Activated T-cell treated with anti-CD3 and anti-CD28 coated beads, Interleukin-2, amount 50 U/mL, for 48 hours (primary cell): ENCODE data around the gene CTXN2.
A peak's percentile ranks its signal among the peaks of the same experiment; 100 is the strongest.

Experiments used
- DNase-seq, 2 experiments: peaks; one replicate each; pipeline ENCODE4 v3.0.0-alpha.2; 2020

CTXN2 gene

DNA sequence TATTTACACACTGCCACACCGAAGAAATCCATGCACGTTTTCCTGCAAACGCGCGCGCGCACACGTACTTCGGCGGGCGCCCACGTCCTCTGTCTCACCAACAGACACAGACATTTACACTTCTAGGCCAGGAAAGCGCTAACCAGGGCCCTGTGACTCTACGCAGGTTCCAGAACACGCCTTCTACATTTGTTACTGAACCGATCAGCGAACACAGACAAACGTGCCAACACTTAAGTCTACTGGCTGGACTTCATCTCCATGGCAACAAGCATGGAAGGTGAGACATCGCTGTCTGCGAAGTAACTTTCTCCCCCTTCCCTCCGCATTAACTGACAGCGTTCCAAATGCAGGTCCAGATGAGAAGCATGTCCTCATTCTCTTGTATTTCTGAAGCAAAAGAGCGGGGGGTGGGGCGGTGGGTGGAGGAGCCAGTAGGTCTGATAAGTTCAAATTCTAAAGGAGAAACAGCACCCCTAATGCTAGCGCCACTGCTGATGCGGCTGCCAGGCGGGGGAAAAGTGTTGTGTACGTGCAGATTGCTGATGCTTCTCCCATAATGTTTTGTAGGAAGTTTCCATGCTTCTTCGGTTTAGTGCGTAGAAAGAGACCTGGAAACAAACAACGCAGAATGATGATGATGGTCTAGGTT lies at the start of gene CTXN2:
Gene CTXN2, plus strand, starts transcription at position 92 of the 652 bp plus-strand sequence. CDS start 9,636 bp downstream, outside the sequence.
- no peak for DNase-seq

DNA sequence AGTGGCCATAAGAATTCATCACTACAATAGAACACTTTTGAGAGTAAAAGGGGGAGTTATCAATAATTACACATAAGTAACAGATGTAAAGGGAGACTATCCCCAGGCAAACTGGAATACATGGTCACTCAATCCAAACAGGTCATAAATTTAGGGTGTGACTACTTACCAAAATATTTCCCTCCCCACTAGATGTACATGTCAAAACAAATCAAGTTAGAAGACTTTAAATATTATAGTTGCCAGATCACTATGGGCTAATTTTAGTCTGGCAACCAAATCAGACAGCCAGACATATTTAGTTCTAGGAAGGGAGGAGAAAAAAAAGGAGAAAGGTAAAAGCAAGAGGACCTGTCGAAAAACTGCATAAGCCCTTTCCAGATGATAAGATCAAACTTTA lies 47.6 kb upstream of the CTXN2 start:
- DNase-seq: no peak

DNA sequence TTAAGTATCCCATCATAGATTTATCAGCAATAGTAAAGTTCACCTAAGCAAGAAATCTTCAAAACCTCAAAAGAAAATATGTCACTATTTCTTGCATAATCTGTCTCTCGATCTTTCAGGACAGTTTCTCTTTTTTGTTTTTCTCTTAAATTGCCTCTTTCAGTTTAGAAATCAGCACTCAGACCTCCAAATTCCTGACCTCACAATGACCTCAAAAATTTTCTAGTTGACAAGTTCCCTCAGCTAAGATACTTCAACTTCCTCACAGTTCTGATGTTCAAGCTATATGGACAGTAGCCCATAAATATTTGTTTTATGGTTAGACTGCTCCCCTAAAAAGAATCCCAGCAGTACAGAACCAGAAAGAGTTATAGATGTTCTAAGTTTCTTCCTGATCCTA lies 46.6 kb upstream of the CTXN2 start:
- DNase-seq: no peak

DNA sequence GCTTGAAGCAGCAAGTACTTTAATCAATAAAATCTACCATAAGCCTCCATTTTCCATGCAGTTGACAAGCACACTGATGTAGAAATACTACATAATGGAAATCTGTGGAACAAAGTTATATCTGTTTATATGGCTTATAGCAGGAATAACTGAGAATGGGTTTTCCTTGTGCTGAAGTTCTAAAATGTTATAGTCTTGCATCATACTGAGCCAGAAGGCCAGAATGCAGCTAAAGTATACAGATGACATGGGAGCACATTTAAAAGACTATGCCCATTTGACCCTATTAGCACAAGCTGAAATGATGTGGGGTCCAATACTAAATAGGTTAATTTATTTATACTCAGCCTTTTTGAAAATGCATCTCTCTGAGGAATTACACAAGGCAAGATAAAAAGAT lies 45.5 kb upstream of the CTXN2 start:
- no peak for DNase-seq

DNA sequence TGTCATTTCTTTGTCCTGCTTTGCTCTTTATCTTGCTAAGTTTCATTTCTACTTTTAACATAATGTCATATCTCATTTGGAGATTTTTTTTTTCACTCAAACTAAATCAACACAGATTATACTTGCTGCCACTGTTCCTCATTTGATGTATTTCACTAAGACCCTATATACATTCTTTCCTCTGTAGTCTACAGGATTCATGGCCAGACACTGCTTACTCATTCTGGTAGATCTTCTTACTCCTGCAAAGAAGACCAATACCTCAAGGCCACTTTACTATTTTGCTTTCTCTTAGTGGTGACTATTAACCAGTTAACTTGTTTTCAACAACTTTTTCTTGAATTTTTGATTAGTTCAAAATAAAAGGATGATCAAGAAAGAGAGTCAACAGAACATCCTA lies 44.1 kb upstream of the CTXN2 start:
- DNase-seq: no peak

DNA sequence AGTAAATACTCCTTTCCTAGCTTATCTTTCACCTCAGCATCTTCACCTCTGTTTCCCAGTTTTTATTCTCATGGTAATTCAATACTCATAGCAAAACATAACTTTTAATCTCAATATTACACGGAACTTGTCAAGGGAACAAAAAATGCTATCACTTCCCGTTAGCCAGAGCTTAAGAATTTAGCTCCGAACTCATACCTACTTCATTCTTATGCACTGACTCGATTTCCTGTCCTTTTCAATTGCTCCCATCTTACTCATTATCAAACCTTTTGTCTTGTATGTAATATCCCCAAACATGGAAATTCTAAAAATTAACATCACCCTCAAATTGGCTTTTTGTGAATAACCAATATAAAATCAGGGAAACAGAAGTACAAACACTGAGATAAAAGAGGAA lies 41.6 kb upstream of the CTXN2 start:
- no peak for DNase-seq

DNA sequence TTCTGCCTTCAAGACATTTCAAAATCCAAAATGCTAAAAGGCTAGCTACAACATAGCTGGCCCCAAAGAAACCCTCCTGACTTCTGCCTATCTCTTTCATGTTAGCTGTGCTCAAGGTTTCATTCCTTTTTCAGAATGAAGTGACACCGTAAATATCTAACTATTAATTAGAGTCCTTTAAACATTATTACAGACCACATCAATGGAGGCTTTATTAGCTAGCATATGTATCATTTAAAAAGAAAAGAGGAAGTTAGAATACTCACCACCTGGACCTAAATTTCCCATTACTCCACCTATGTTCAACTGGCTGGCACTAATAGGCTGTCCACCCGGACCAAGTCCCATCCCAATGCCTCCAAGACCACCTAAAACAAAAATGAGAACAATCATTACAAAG lies 37.9 kb upstream of the CTXN2 start:
- DNase-seq: no peak

DNA sequence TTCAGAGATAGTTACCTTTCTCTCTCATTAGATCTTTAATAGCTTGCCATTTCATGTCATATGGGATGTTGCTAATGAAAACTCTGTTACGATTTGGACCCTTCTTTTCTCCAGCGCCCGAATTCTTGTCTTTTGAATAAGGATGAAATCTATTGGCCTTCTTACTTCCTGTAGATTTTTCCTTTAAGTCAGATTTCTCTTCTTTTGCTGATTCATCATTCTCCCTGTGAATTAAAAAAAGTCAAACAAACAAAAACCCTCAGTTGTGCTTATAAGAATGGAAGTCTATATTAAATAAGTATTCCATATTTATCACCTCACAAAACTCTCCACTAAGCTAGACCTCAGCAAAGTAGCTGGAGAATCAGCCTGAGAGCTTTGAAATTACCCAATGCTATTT lies 22.8 kb upstream of the CTXN2 start:
- no peak for DNase-seq

DNA sequence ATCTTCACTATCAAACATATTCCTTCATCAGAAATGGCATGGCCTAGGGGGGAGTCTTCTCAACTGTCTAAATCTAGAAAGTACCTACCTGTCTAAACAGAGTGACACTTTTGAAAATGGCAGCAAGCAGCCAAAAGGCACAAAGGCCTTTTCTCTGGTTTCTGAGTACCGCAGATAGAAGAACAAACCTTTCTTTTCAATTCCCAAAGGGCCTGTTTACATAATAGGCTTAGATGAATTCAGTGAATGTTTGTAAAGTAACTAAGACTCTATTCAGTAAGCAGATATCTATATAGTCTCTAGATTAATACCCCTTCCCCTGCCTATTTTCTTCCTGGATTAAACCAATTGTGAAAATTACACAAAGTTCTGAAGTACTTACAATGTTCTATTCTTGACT lies 20.5 kb upstream of the CTXN2 start:
- no peak for DNase-seq

DNA sequence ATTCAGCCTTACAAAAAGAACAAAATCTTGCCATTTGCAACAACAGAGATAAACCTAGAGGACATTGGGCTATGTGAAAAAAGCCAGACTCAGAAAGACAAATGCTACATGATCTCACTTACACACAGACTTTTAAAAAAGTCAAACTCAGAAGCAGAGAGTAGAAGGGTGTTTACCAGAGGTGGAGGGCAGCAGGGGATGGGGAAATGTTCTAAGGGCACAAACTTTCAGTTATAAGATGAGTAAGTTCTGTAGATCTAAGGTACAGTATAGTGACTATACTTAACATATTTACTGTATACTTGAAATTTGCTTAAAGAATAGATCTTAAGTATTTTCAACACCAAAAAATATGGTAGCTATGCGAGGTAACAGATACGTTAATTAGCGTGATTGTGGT lies 16.3 kb upstream of the CTXN2 start:
- DNase-seq: no peak

DNA sequence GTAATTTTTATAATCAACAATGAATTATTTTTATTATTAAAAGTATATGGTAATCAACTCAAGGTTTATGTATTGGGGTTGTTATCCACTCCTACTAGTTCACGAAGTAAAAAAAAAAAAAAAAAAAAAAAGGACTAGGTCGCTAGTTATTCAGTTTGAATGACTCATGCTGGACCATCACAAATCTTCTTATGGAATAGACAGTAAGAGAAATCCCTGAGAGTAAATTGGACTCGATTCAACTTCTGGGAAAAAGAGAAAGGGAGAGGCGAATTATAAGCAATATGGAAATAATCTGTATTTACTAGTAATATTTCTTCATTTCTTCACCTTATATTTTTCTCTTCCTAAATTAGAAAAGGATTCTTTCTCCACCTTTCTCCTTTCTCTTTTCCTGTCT lies 15.4 kb upstream of the CTXN2 start:
- DNase-seq: no peak

DNA sequence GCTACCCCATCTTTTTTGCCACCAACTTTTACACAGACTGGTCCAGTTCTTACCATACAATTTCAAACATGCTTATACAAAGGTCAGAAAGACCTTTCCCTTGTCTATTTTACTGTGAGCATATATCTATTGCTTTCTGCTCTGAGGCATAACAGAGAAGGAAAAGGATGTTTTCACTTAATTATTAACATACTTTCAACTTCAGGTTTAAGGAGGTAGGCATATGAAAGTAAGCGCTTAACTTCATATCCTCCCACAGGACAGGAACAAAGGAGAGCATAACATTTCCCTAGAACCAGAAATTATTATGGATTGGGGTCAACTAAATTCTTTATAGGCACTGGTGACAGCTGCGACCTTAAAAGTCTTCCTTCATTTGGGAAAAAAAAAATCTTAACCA lies 14.5 kb upstream of the CTXN2 start:
- DNase-seq: no peak

DNA sequence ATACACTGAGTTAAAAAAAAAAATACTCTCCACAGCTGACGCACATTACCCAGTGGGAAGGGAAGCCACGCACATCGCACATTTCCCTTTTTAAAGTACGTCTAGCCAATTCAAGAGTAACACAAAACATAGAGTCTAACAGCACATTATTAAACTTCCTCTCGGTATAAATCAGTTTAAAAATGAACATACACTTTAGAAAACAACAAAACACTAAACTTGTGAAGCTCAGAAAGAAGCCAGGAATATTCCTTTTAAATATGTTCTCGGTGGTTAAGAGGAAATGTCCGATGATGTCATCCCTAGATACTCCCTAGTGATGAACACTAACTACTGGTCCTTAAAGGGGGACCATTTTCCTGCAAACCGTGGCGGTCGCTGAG lies 14.1 kb upstream of the CTXN2 start:
- DNase-seq: no peak

DNA sequence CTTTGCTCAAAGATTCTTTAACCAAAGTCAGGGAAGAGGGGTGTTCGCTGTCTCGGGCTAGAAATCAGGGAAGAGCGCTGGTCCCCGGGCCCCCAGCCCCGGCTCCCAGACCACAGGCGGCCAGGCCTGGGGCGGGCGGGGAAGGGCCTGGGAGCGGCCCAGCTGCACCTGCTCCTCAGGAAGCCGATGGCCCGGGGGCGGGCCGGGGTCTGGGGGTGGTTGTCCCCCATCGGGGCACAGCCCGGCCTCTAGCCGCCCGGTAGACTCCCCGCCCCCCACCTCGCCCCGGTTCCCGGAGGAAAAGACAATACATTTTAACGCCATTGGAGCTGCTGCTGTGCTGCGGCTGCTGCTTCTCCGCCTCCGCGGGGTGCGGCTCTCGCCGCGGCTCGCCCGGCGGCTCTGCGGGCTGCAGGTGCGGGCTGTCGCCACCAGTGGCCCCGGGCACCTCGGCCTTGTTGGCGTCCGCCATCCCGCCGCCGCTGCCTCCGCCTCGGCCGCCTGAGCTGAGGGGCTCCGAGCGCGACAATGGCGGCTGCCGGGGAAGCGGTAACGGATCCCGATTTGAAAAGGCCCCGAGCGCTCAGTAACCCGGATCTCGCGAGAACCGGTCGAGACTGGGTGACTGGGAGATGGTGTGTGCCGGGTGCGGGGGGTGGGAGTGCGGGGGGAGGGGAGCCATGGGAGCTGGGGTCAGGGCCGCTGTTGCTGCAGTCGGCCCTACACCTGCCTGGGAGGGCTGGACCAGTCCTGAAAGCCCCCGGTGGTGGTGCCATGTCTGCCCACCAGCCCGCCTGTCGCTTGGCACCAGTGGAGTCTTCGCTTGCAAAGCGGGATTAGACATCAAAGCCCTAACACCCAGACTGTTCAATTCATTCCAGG lies 13.5 kb upstream of the CTXN2 start, which contains the start of gene MYEF2:
Gene MYEF2, minus strand, starts transcription at position 530 of the 882 bp plus-strand sequence. Its CDS starts 58 bp downstream, at position 472.
- peak; percentile 80 to 83 for DNase-seq

DNA sequence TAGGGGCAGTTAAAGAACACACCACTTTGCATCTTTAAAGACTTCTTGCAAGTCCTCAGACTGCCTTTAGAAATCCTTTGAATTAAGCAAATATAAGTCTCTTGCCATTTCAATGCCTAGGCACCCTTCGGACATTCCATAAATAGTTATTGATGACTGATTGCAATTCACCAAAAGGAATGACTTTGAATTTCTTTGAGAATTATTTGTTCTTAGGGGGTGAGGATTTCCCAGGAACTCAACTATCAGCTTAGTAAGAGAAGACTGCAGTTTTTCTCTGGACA lies 12.9 kb upstream of the CTXN2 start:
- DNase-seq: no peak

DNA sequence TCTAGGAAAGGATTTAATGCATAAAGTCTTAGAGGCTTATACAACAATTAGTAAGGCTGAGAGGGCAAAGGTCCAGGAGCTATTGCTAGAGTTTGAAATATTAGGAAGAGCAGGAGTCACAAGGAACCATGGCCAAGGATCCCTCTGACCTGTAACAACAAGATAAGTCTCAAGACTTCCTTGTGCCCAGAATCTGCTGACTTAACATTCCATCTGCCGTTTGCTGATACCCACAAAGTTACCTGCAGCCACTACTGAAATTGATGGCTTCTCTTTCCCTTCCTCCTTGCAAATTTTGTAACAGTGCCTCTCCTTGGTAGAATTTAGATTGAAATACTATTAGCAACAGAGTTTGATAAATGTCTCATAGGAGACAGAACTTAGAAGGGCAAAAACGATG lies 8.7 kb upstream of the CTXN2 start:
- no peak for DNase-seq

DNA sequence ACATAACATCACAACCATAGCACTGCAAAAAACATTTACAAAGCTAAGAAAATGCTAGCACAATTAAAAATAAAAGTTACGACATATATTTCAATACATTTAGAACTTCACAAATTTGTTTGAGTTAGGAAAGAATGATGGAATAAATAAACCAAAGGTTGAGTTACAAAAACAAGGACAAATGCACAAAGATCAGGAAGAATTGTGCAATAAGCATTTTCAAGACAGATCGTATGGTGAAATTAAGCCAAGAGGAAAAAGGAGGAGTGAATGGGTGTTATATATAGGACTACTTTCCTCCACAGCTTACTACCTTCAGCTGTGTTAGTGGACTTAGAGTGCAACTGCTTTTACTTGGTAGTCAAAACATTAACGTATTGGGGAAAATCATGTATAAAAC lies 5.9 kb upstream of the CTXN2 start:
- DNase-seq: no peak

DNA sequence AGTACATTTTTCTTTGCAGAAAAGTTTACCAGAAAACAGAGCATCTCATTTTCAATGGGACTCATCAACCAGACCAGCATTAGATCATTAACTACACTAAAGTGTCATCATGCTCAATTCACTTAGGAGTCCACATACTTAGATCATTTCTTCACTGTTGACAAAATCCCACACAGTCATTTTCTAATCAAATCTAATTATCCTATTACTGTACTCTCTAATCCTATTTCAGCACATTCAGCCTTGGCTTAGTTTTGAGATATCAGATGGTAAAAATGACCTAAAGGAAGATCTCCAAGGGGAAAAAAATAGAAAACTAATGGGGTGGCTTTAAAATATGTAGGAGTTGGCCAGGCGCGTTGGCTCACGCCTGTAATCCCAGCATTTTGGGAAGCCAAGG lies 5.2 kb upstream of the CTXN2 start:
- DNase-seq: no peak

DNA sequence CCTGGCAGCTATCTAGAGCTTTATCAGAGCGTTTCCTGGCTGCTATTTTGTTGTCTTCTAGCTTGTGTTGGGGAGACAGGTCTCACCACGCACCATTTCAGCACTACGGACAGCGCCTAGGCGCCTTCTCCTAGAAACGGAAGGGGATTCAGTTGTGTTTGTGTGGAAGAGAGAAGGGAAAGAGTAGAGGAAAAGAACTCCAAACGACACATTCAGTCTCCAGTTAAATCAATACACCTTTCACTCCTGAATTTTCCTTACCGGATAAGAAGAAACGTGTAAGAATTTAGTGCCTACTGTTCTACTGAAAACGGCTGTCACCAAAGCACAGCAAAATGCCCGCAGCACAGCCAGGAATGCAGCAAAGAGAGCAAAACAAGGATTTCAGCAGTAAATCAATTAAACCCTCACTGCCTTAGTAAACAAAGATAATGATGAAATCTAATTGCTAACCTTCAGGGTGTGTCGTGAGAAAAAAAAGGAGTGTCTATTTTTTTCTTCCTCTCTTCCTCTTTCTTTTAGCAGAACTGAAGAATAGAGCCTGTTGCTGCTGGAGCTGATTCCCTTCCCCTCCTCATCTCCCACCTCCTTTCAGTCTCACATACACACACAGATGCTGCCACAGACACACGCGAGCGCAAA lies 412 bp upstream of the CTXN2 start:
- DNase-seq: peak; percentile 46

DNA sequence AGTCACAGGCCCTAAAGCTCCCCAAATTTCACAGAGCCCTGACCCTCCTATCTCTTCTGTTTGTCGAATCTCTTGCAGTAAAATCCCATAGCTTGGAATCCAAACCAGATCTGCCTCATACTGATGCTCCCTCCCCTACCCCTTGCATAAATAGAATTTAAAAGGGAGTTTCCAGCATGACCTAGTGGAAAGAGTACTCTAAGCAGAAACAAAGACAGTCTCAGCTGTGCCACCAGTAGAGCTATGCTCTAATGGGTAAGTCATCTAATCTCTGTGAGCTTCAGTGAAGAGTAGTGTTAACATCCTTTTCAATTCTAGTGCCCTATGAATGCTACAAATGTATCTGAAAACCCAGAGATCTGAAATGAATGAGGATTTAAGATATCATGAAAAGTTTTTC lies 10.6 kb downstream of the CTXN2 start:
- DNase-seq: no peak

DNA sequence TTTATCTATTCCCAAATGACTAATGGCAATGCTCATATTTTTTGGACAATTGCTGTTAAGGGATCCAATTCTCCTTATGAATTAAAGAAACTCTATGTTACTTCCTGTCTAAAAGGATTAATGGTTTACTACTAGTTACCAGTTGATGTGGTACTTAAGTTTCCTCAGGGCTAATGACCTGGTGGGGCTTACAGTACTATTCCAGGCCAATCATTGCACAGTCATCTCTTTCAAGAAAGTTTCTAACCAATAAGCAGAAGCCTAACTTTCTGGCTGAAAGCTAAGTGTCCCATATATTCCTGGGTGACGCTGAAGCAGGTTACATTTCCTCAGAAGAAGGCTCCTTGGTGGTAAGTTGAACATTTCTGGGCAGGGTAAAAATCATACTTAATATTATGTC lies 14.5 kb downstream of the CTXN2 start, which contains the start of gene SLC12A1:
Gene SLC12A1, plus strand, starts transcription at position 322 of the 400 bp plus-strand sequence. CDS start 1,418 bp downstream, outside the sequence.
- DNase-seq: no peak

DNA sequence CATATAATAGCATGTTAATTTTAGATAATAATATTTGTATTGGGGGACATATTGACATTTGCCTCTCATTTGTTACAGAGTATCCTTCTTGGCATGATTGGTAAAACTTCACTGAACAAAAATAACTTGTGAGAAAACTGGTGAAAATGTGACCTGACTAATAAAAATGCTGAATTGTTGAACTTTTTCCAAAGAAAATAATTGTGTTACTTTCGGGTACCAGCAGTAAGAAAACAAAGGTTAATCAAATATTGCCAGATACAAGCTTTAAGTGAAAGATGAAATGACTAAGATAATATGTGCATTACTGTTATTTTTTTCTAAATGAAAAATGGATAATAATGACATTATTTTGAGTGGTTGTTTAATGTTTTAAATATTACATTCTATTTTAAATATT lies 29.8 kb downstream of the CTXN2 start:
- DNase-seq: no peak

DNA sequence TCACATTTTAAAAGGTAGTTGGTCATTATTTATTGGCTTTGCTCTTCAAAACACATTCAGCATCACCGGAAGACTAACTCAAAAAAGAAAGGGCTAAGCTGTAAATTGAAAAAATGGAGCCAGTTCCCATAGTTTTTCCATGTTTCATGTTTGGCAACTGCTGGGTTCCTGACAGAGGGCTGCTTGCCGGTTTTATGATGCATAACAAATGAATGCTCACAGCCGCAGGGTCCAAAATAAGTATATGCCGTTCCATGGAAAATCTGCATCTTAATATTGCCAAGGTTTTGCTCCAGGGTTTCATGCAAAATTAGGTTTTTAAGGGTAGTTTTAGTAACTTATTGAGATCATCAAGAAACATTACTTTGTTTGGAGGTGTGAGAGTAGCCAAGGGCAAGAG lies 30.4 kb downstream of the CTXN2 start:
- DNase-seq: no peak

DNA sequence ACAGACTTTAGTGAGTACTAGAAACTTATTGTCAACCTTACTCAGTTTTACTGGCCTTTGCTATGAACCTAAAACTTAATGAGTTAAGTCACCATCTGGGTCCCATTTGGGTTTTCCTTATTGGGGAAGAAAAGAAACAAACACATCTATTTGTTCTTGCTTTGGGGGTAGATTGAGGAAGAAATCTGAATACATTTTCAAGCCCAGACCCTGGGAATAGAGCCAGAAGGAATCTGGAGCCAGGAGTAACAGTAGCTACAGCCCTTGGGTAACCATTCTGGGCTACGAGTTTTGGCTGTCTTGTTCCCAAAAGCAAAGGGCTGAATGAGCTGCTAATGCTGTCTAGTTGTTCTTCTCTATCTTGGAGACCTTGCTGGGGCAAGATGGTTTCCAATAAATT lies 31.2 kb downstream of the CTXN2 start:
- no peak for DNase-seq
